22Rv1 (cell line): ENCODE data around the gene TLE2.

Experiments
- CTCF ChIP-seq: fragments of 450-650 bp; IDR thresholded peaks from 2 replicates; pipeline ENCODE4 v1.5.1; 2017; ENCODE audit warnings: mild to moderate bottlenecking
- ZFX ChIP-seq: fragments of 450-650 bp; IDR thresholded peaks from 2 replicates; pipeline ENCODE4 v1.6.1; 2017; ENCODE audit warnings: antibody characterized with exemption, borderline replicate concordance

DNA sequence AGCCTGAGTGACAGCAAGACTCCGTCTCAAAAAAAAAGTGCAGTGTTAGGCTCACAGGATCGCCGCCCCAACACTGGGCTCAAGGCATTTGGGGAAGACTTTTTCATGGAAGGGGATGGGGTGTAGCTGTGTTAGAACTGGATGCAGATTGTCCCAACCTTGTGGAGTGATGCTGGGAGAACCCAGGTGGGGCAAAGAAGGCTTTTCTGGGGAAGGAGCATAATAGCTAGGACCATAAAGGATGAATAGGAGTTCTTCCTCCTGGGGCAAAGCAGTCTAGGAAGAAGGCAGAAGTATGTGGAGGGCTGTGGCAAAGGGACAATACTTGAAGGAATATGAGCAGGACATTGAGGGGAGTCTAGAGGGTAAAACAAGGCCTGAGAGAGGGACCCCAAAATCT, 40.5 kb downstream of the TLE2 start:
- TF ChIP-seq CTCF (no peak), ZFX (no peak)
